ENCODE data around the gene TMEM171.
A peak's percentile ranks its signal among the peaks of the same experiment; 100 is the strongest.

TMEM171 gene

DNA sequence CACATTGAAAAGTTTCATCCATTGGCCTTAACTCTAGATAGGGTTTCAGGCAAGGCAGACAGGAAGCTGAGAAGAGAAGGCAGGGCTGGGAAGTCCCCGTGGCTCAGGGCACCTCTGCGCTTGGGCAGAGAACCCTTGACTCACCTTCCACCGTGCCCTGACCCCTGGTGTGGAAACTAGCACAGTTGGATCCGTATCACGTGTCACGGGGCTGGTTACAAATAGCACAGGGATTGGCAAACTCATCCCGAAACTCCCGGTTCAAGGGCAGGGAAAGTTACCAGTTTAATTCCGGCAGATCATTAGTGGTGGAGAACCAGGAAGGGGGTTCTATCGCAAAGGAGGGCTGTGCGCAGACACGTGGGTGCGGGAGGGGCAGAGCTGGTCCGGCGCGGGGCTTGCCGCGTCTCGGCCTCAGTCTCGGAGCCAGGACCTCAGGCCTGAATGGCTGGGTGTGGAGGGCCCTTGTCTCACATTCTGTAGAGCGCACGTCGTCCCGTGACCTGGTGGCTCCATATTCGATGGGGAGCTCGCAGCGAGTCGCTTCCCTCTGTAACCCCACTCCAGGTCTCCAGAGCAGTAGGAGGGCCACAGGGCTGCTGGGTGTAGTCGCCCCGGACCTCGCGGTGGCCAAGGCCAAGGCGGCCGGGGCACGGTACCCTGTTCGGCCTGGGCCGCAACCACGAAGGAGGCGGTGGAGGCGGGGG lies 771 bp upstream of the TMEM171 start:
- no peak for DNase-seq (ENCODE audit: low spot score)

DNA sequence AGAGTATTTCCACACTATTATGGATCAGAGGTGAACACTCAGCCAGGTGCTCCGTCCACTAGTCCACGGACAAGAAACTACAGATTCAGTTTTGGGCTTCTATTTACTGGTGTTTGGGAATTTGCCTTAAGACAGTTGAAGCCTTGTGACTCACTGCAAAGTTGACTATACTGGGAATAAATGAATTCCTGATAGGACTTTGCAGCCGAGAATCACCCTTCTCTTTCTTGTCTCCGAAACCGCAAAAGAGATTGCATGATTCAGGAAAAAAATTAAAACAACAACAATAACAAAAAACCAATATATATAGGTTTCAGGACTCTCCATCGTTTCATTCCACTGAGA lies 716 bp downstream of the TMEM171 start:
- no peak for DNase-seq (ENCODE audit: low spot score)

DNA sequence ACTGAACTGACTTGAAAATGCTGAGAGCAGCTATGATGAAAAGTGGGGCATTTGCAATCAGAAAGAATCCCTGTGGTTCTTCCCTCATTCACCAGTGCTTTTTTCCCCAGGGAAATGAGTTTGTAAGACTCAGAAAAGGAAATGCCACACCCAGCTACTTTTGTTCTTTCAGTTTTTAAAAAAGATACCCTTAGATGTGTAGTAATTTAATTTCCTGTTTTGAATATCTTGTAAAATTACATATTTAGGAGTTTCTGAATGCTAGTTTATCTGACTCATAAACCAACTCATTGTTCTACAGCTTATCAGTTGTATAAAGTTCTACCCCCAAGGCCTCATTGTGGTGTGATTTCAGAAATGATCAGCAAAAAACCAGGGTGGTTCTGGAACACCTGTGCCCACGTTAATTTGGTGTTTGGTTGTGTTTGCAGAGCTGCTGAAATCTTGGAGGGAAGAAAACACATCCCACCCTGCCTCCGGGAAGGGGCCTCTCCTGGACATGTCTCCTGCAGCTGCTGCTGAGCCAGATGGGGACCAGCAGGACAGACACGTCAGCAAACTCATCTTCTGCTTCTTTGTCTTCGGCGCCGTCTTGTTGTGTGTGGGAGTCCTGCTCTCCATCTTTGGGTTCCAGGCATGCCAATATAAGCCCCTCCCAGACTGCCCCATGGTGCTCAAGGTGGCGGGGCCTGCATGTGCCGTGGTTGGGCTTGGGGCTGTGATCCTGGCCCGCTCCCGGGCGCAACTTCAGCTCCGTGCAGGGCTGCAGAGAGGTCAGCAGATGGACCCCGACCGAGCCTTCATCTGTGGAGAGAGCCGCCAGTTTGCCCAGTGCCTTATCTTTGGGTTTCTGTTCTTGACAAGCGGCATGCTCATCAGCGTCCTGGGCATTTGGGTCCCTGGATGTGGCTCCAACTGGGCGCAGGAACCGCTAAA lies 2.8 kb downstream of the TMEM171 start:
- no peak for DNase-seq (ENCODE audit: low spot score)

DNA sequence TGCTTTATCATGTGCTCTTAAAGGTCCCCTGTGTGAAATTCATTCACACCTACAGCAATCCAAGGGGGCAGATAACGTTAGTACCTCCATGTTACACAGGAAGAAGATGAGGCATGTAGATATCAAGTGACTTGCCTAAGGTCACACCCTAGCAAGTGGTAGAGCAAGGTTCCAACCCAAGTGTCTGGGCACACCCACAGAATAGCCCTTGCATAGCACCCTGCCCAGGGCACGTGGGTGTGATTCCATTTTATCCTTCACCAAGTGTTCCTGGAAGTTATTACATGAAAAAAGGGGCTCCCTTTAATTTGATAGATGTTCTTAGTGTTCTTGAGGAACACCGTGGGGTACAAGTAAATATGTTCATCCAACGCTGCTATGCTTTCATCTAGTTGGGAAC lies 4.9 kb downstream of the TMEM171 start:
- DNase-seq (ENCODE audit: low spot score): no peak

DNA sequence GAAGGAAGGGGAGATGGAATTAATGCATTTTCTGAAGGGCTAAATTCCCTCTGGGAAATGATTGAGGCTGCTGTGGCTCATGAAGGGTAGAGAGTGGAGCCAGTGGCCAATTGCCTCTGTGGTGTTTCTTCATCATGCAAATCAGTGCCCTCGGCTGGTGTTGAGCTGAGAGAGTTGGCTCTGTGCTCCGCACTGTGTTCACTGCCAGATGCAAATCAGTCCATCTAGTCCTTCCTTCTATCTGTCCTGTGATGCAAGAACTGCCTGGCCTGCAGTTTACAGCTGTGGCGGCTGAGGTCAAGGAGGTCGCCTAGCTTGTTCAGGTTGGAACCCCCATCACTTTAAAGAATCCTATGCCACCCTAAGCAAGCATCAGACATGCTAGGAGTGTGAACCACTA lies 6.0 kb downstream of the TMEM171 start:
- DNase-seq (ENCODE audit: low spot score): no peak

DNA sequence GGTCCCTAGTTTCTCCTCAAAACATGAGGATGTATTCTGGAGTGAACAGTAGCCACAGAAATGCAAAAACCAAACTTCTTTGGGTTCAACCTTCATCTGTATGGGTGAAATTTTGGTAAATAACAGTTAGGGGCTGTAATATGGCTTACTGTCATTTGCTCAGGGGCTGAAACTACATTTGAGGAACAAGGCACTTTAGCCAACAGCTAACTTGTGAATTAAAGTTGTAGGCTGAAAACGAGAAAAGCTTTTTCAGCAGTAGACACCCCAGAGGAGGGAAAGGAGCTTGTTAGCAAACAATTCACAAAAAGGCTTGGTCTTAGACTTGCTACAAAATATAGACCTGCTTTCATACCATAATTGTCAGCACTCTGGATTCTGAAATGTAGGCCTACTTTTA lies 6.6 kb downstream of the TMEM171 start:
- DNase-seq (ENCODE audit: low spot score): no peak

DNA sequence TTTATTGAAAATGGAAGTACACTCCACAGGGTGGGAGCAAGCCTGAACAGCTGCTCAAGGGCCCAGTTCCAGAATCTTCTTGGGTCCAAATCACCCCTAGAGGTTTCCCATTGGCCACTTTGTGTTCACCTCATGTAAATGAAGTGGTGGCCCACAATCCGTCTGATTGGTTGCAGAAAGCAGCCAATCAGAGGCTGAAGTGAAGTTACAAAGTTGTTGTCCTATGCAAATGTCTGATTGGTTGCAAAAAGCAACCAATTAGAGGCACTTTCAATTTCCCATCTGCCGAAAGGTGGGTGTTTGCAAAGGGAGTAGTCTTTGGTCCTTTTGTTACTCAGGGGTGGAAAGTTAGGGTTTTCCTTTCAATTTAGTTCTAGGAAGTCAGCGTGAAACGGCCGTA lies 8.8 kb downstream of the TMEM171 start:
- no peak for DNase-seq (ENCODE audit: low spot score)

DNA sequence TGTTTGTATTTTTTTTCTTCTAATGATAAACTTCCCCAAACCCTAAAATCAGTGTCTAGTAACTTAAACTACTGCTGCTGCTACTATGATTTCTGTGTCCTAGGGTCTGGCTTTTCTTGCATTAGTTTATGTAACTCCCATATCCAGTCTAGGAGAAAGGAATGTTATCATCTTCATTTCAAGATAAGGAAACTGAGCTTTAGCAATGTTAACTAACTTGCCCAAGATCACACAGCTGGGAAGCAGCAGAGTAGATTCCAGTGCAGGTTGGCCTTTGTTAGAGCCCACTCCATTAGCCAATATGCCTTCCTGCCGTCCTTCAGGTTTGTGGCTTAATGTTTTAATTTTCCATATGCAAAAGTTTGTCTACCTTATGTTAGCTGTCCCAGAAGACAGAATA lies 10.4 kb downstream of the TMEM171 start:
- no peak for DNase-seq (ENCODE audit: low spot score)

DNA sequence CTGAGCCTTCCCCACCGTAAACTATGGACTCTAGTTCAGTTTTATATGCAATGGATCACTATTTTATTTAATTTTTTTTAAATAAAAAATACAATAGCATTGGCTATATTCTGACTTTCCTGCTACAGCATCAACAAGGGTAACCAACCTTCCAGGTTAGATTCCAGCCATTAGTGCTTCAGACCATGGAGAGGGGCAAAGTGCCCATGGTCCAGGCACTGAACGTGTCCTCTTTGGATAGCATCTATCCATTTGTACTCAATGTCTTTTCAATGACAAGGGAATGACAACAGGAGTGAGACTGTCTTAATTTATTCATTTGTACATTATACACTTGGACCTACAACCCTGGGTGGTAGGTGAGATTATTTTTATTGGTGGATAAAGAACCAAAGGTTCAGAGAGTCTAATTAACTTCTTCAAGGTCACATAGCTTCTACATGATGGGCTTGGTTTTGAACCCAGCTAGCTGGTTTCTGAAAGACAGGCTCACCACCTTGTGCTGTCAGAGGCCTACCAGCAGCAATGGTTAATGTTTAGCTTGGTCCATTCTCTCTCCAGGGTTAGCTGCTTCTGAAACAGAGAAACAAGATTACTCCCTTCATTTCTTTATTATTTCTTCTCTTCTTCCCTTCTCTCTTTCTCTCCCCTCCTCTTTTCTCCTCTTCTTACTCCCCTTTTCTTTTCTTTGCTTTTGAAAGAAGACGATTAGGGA lies 11.5 kb downstream of the TMEM171 start:
- no peak for DNase-seq (ENCODE audit: low spot score)

DNA sequence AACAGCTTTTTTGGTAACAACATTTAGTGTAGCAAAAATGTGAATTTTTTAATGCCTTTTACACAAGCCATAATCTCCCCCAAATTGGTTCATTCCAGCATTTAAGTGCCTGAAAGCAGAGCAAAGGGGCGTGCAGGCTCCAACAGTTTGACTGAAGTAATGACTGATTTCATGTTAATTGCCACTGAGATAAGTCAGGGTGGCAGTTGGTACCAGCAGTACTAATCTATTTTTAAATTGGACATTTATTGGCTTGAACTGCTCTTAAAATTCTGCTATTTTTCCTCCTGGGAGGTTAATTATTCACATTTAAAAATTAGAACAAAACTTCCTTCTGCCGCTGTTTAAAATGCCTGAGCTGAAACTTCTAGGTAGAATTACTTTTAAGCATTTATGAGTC lies 12.4 kb downstream of the TMEM171 start:
- DNase-seq (ENCODE audit: low spot score): no peak

DNA sequence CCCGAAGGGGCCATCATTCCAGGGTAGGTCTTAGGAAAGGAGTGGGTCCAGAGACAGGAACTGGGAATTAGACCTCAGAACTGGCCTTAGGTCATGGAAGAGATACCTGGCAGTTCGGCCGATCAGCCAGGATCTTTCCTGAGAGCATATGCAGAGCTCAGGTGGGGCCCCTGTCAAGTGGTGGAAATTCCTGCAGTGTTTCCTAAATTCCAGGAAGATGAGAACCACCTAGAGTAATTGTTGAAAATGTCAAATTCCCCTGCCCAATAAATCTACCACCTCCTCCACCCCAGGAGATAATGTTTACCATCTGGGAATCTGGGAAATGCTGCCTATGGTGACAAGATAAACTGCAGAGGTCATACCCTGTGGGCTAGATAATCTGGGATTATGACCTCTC lies 14.6 kb downstream of the TMEM171 start:
- no peak for DNase-seq (ENCODE audit: low spot score)

DNA sequence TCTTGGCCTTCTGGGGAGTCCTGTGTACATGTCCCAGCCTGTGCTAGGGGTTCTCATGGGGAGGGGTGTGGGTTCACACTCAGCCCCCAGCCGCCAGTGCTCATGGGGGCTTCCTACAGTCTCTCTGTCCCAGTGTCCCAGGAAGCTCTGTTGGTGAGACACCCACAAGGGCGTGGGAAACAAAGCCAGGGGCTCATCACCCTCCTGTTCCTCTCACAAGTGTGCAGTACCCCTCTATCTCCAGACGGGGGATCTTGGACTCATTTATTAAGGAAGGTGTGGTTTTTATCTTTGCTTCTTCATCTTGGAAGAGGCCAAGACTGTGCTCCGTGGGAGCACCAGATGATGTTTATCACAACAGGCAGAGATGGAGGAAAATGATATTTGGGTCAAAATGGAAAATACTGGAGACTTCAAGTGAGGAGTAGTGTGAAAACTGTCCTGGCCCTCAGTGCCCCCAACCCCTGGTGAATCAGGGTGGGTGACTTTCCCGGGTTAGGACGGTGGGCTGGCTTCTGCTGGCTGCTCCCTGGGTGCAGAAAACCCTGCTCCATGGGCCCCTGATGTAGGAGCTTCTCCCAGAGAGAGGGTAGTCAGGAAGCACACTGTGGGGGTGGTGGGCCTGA lies 15.2 kb downstream of the TMEM171 start:
- DNase-seq (ENCODE audit: low spot score): peak; percentile 35

DNA sequence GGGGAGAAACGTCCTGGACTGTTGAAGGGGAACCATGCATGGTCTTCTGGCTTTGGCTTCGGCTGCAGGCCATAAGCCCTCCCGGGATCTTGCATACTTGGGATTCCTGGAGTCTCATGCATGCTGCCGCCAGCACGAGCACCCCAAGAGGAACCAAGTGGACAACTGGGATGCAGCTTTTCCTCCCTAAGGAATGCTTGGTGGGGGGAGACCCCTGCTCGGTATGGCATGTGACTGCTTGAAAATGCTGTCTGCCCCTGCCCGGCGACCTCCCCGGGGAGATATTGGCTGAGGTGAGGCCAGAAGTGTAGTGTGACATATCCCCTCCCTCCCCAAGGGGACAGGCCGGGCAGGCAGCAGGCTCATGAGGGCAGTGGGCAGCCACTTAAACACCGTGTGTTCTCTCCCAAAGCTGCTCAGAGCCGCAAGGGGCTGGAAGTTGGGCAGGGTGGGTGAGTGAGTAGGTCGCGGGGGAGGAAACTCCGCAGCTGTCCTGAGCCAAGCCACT lies 15.7 kb downstream of the TMEM171 start:
- DNase-seq (ENCODE audit: low spot score): no peak

DNA sequence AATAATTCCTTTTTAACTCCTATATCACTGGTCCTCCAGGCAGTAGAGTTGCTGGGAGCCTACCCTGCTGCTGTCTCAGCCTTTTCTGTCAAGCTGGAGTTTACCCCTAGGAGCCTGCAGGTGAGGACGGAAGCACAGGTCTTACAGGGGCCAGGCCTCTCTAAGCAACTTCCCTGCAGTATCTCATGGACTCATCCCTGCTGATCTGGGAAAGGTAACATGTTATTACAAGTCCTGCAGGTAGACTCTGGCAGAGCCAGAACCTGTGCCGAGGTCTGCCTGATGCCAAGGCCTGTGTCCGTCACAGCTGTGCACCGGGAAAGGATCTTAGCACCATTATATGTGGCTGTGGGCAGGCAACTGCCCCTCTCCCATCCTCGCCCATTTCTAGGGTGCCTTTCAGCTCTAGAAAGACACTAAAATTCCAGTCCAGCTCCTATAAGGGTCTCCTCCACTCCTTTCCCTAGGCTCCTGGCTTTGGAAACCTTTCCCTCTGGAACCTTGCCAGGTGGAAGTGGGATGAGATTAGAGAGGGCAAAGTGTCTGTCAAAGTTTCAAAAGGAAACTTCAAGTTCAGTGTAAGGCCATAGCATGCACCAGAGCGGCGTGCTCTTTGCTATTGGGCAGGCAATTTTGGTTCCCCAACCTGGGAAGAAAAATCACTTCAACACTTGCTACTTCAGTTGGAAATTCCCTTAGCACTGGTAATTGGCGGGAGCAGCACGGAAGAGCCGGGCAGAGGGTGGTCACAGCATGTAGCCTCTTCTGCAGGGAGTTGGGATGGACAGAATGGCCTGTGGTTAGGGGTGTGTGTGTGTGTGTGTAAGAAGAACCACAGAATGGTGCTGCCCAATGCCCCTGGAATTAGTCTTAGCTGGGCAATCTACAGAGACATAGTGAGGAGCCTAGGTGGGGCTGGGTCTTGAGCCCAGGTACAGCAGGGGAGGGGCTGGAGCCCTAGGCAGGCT lies 17.5 kb downstream of the TMEM171 start:
- DNase-seq (ENCODE audit: low spot score): no peak

DNA sequence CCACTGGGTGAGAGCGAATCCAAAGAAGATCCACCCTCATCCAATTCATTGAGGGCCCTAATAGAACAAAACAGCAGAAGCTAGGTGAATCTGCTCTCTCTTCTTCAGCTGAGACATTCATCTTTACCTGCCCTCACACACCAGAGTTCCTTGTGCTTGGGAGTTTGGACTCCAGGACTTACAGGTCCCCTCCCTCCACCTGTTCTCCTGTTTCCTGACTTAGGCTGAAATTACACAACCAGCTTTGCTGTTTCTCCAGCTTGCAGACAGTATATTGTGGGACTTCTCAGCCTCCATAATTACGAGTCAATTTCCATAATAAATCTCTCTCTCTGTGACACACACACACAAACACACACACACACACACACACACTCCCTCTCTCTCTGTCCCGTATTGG lies 19.1 kb downstream of the TMEM171 start:
- no peak for DNase-seq (ENCODE audit: low spot score)

DNA sequence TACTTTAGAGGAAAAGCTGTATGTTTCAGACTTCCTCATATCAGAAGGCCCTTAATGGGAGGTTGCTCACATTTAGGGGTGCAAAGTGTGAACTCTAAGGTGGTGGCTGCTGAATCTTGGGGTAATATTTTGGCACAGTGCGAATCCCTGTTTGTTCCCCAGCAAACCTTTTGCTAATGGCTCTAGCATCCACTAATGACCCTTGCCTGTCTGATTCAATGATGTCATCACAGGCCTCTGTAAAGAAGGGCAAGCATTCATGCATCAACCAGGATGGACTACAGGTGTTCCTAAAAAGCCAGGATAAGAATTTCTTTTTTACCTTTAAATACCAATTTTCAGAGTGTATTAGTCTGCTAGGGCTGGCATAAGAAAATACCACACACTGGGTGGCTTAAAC lies 20.4 kb downstream of the TMEM171 start:
- no peak for DNase-seq (ENCODE audit: low spot score)

DNA sequence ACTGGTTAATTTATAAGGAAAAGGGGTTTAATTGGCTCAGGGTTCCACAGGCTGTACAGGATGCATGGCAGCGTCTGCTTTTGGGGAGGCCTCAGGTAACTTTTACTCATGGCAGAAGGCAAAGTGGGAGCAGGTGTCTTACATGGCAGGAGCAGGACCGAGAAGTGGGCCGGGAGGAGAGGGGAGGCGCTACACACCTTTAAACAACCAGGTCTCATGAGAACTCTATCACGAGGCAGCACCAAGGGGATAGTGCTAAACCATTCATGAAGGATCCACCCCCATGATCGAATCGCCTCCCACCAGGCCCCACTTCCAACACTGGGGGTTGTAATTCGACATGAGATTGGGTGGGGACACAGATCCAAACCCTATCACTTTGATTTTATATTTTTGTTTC lies 21.7 kb downstream of the TMEM171 start:
- no peak for DNase-seq (ENCODE audit: low spot score)

DNA sequence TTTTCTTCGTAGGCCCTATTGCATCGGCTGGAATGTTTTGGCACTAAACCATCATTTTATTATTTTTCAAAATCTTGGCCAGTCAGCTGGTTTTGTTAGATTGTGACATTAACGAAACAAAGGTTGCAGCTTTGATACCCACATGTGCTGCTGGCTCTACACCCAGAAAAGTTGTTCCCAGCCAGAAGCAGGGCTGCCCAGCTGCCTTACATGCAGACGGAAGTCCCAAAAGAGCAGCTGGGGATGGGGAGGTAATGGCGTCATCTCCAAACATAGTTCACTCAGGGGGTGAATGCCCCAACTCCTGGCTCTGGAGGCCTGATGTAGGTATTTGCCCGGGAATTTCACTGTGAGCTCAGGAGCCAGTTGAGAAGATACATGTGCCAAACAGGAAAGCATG lies 23.3 kb downstream of the TMEM171 start:
- DNase-seq (ENCODE audit: low spot score): no peak

DNA sequence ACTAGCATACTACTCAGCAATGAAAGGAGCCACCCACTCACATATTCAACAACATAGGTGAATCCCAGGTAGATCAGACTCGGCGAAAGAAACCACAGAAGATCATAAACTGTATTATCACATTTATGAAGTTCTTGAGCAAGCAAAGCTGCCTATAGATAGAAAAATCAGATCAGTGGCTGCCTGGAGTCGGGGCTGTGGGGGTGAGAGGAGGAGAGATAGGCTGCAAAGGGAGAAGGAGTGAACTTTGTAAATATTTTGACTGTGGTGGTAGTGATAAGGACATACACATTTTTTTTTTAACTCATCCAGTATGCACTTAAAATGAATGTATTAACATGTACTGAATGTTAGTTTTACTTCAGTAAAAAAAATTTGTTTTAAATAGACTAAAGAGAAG lies 29.2 kb downstream of the TMEM171 start:
- DNase-seq (ENCODE audit: low spot score): no peak

DNA sequence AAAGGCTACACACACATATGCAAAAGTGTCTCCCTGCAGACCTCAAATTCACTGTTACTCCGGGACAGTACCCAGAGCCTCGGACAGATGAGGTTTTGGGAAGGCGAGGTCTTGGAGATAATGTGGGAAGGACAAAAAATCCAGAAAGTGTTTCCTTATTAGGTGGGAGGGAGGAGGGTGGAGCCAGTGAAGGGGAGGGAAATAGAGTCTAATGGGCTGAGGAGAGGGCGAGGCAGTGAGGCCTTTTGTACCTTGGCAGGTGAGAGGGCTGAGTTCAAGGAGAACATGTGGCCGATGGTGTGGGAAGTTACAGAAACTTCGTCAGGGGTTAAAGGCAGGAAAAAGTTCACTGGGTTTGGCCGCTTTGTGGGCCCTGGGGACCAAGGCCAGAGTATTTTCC lies 30.5 kb downstream of the TMEM171 start:
- DNase-seq (ENCODE audit: low spot score): no peak

DNA sequence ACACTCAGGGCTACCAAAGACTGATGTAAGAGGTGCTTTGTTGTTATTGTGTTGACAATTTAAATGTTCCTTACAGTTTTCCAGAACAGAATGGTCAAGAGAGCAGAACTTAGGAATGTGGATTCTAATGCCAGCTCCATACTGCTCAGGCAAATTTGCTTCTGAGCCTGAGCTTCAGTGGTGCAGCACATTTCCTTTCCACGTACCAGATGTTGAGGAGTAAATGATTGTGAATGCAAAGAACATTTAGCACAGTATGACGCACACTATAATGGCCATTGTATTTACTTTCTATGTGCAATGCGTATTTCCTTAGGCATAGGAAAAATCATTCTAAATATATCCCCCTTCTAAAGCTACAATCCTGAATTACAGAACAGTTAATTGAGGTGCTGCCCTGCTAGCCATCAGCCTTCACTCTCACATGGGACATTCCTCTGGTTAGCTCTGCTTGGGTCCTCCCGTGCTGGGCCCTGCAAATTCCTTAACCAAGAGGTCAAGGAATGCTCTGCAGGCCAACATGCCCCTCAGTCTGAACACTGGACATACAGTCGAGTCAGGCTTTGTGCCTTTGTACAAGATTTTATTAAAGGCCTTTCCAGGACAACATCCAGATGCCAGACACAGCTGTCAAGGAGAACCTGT lies 31.5 kb downstream of the TMEM171 start:
- no peak for DNase-seq (ENCODE audit: low spot score)
